Peyer's patch (tissue), 4 donors: Measurements from ENCODE around the gene EGR4.

Experiments
- CTCF ChIP-seq, 6 experiments: fragments of 450-650 bp in 4 of 6; fragments of 200-600 bp in 2 of 6; sonication (generic) in 1 of 6; IDR thresholded peaks; one replicate each; pipeline ENCODE4 v1.5.1; 2017 to 2019; ENCODE audit warnings: antibody characterized with exemption in 6 of 6, mild to moderate bottlenecking in 3 of 6, moderate library complexity in 1 of 6
- POLR2A ChIP-seq, 2 donors: fragments of 450-650 bp; IDR thresholded peaks; one replicate each; pipeline ENCODE4 v1.5.1; 2017; ENCODE audit warnings: antibody characterized with exemption in 2 of 2, mild to moderate bottlenecking in 2 of 2, moderate library complexity in 2 of 2

DNA sequence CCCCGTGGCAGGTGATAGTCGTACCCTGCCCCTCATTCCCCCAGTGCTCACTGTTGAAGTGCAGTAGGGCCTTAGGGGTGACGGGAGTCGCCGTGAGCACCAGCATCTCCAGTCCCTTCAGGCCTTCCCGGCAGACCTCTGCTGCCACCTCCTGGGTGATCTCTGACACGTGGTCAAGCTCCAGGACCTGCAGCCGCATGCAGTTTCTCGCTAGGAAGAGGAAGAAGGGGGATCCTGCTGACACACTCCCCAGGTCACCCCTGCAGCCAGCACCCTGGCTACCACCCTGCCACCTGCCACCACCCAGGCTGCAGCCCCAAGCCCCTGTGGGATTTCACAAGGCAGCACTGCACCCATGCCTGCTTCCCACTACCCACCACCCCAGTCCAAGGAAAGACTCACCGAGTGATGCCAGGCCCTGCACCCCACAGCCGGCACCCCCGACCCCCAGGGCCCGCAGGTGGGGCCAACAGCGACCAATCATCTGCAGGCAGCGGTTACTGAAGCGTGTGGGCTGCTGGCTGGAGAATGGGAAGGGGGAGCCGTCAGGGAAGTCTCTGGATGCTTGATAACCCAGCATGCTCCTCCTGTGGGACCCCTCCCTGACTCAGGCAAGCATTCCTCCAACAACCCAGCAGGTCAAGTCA lies 32.9 kb downstream of the EGR4 start:
- TF ChIP-seq CTCF (IDR thresholded peaks at IDR 0.05) (peak in 3 of 6 experiments; percentile 11 to 22 (median 19)), POLR2A (IDR thresholded peaks at IDR 0.05) (no peak)
